GM12878 (cell line): ENCODE data around the gene TNFRSF1A. TPM values are rescaled to one million over a fixed set of nuclear protein-coding genes. Genes with fewer than 3 reads are reported as not detected.

Experiments
- ATAC-seq: fragments of 200-7000 bp; cut with Tn5 transposase; 3 replicates; pipeline ENCODE4 v1.9.1; 2020; ENCODE audit warnings: mild to moderate bottlenecking, moderate library complexity
- BruUV-seq: library from RNA; stranded (reverse); fragments of 400-500 nt; replicated peaks from 2 replicates; lab custom pipeline; 2021; lab: Mats Ljungman, UMichigan
- CTCF ChIA-PET: fragments of 300-600 bp; sonication (Branson Sonifier 250); formaldehyde crosslinking; extraction: SDS; loops from one replicate; lab custom pipeline; 2021; ENCODE audit warnings: inconsistent platforms; lab: Yijun Ruan, JAX
- POLR2A ChIA-PET: fragments of 350-600 bp; formaldehyde crosslinking; extraction: SDS; loops from one replicate; lab custom pipeline; 2021; ENCODE audit warnings: inconsistent platforms; lab: Charles Lee
- RAD21 ChIA-PET: fragments of 300-600 bp; sonication (Branson Sonifier 250); formaldehyde crosslinking; loops from one replicate; lab custom pipeline; 2023; ENCODE audit warnings: antibody characterized with exemption; ENCODE audit not compliant: unreplicated experiment; lab: Charles Lee
- SMC1A ChIA-PET: fragments of 300-600 bp; sonication (Branson Sonifier 250); formaldehyde crosslinking; loops from one replicate; lab custom pipeline; 2023; ENCODE audit not compliant: unreplicated experiment, uncharacterized antibody; lab: Charles Lee
- DNase-seq: peaks from one replicate; pipeline ENCODE4 v3.0.0-alpha.2; 2011; ENCODE audit warnings: low read depth, low spot score
- FAIRE-seq: peaks from 3 replicates; lab custom pipeline; 2011; peaks lifted over from hg19 to GRCh38; lab: Jason Lieb, UNC
- H2AFZ ChIP-seq: 2 replicates; pipeline ENCODE4 v1.6.0; 2011; ENCODE audit warnings: low read depth, low read length, control low read depth; ENCODE audit not compliant: control insufficient read depth
- H3K27ac ChIP-seq: 2 replicates; pipeline ENCODE4 v1.5.1; 2011; ENCODE audit warnings: control low read depth; ENCODE audit not compliant: control insufficient read depth, insufficient read depth
- H3K27me3 ChIP-seq, 2 experiments: replicated peaks in 1 of 2; 2 replicates each; pipeline versions ENCODE4 v1.6.0 to v1.6.1; 2011; ENCODE audit warnings: low read length in 1 of 2; ENCODE audit not compliant: control insufficient read depth in 2 of 2, insufficient read depth in 2 of 2
- H3K36me3 ChIP-seq, 2 experiments: 2 replicates each; pipeline ENCODE4 v1.5.1; 2011; ENCODE audit warnings: low read length in 1 of 2; ENCODE audit not compliant: control insufficient read depth in 2 of 2, insufficient read depth in 2 of 2
- H3K4me1 ChIP-seq: 2 replicates; pipeline ENCODE4 v1.6.1; 2011; ENCODE audit warnings: mild to moderate bottlenecking, low read length, moderate library complexity, mixed read lengths; ENCODE audit not compliant: control insufficient read depth, insufficient read depth
- H3K4me2 ChIP-seq: 2 replicates; pipeline ENCODE4 v1.6.0; 2011; ENCODE audit warnings: control low read depth; ENCODE audit not compliant: control insufficient read depth, insufficient read depth
- H3K4me3 ChIP-seq: fragments of 200-600 bp; sonication (generic); 2 replicates; pipeline ENCODE4 v1.5.1; 2016
- H3K79me2 ChIP-seq: 2 replicates; pipeline ENCODE4 v1.6.0; 2011; ENCODE audit warnings: low read length; ENCODE audit not compliant: control insufficient read depth, insufficient read depth
- H3K9ac ChIP-seq: 2 replicates; pipeline ENCODE4 v1.8.0; 2011; ENCODE audit warnings: low read length, control low read depth, mixed read lengths; ENCODE audit not compliant: control insufficient read depth, insufficient read depth
- H3K9me3 ChIP-seq: replicated peaks from 3 replicates; pipeline ENCODE4 v1.5.1; 2011; ENCODE audit warnings: mild to moderate bottlenecking, low read length; ENCODE audit not compliant: control insufficient read depth, insufficient read depth
- H4K20me1 ChIP-seq: 2 replicates; pipeline ENCODE4 v1.6.0; 2011; ENCODE audit not compliant: control insufficient read depth, insufficient read depth
- WGBS: methylation state at CpG from one replicate; pipeline ENCODE4 v1.1.6; 2016; ENCODE audit warnings: low lambda C conversion rate; ENCODE audit not compliant: insufficient replicate concordance, insufficient coverage; ENCODE audit errors: missing lambda C conversion rate; 5-methylcytosine and 5-hydroxymethylcytosine counted together
- in situ Hi-C: fragments of 300-500 bp; cut with MboI; formaldehyde crosslinking; loops from 9 replicates; pipeline ENCODE4 v1.14.3; 2018; ENCODE audit warnings: mixed read lengths
- intact Hi-C: fragments of 100-400 bp; cut with micrococcal nuclease; formaldehyde crosslinking; loops from one replicate; pipeline ENCODE4 v1.14.2; 2022; ENCODE audit not compliant: unreplicated experiment
- polyA plus RNA-seq, 11 experiments: library from polyadenylated mRNA; depleted of rRNA in 4 of 11; unstranded in 6 of 11; stranded (reverse) in 5 of 11; fragments of >200 nt; fragmentation: Nextera tagmentation in 4 of 11; fragmentation: Illumina TruSeq in 1 of 11; extraction: Ambion mirVana in 4 of 11; extraction: Trizol in 1 of 11; gene quantifications; 1 replicate in 1 of 11; 2 replicates in 10 of 11; pipeline versions ENCODE4 v1.2.1 to v1.2.3, GENCODE V29; 2011 to 2016; ENCODE audit warnings: inconsistent platforms in 2 of 11, missing spikeins in 2 of 11, low read depth in 1 of 11
- total RNA-seq, 4 experiments: library from RNA; depleted of rRNA in 3 of 4; stranded (reverse); fragments of >200 nt in 3 of 4; fragmentation: Illumina TruSeq in 1 of 4; extraction: Trizol in 1 of 4; gene quantifications; 2 replicates each; pipeline versions ENCODE4 v1.2.1 to v1.2.3, GENCODE V29; 2013 to 2021
- TF ChIP-seq, protein P1 (sequence below): fragments of 450-650 bp; IDR thresholded peaks from 2 replicates; pipeline ENCODE4 v1.6.1; 2018; ENCODE audit warnings: mild to moderate bottlenecking, low read depth, moderate library complexity; ENCODE audit not compliant: partially characterized antibody

Gene TNFRSF1A
- total and polyA plus RNA-seq, 10 of the 15 experiments (the other 5 are each of a cell fraction or from before 2014, with no cell fraction given), result 0.24 to 16.5 (median 13.0) TPM

DNA sequence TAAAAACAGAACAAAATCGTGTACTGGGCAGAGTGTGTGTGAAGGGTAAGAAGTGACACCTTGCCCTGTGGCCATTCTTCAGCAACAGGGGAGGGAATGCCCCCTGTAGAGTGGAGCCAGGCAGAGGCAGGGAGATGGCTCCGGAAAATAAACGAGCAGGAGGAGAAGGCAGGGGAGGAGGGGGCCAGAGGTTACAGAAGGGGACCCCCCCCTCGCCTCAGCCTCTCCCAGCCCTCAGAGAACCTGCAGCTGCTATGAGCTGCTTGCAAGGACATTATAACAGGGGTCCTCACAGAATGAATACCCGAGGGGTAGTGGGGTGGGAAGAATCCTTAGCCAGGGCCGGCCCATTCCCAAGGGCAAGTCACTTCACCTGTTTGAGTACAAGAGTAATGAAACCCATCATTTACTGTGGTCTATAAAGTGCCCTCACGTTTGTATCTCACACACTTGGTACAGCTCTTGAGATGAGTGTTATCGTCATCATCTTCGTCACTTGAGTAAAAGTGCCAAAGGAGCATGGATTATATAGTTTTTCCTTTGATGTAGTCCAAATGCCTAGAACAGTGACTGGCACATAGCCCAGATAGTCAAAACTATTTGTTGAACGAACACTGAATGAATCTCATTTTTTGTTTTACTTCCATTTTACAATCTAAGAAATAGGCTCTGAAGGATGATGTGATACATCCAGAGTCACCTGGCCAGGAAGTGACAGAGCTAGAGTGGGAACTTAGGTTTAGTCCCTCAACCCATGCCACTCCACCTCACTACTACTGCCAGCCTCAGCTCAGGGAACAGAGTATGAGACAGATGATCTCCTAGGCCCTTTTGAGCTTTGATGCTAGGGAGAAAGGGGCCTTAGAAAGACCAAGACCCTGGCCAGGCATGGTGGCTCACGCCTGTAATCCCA lies 19.0 kb upstream of the TNFRSF1A start:
- Histone ChIP-seq H3K79me2 (no peaks in the 10 kb centered on the region), H3K4me2 (no peak overlapping the region)
- no peak for FAIRE-seq

More for the DNA sequence above, 19.0 kb upstream of the TNFRSF1A start:
- DNase-seq (no peak), ATAC-seq (0 out of 3 replicates have a peak, but pooled peaks have one; percentile 19)
- BruUV-seq, result no TSS peak
- H3K4me1 ChIP-seq, result no peaks in the 10 kb centered on the region; the same call in 1 of the 2 replicates
- H3K9ac ChIP-seq, result no peak overlapping the region
- no peak overlapping the region for H3K27ac ChIP-seq
- H4K20me1 ChIP-seq, result no peaks in the 10 kb centered on the region
- H3K9me3 ChIP-seq, result no peaks in the 10 kb centered on the region
- SMC1A ChIA-PET, result no interaction called here
- no peaks in the 10 kb centered on the region for H3K36me3 ChIP-seq
- in situ Hi-C loops (no loop called here), intact Hi-C loops (no loop called here)
- WGBS, result 21% methylated on average over 11 of the region's 11 CpGs
- POLR2A ChIA-PET, result interaction anchor here (0.7 kb wide), 1 partner anchor 160 kb away, joined by 3 read pairs; the partner anchor contains the start of gene CD9
- H3K27me3 ChIP-seq, result no peaks in the 10 kb centered on the region; a peak in 1 of 4 replicates
- no peak overlapping the region for H2AFZ ChIP-seq
- CTCF ChIA-PET, result interaction anchor here (1.5 to 1.8 kb wide), 2 partner anchors 25 to 105 kb away, joined by 4 to 5 read pairs; no protein-coding TSS in a partner anchor
- no peak overlapping the region for H3K4me3 ChIP-seq
- TF ChIP-seq, protein P1, sequence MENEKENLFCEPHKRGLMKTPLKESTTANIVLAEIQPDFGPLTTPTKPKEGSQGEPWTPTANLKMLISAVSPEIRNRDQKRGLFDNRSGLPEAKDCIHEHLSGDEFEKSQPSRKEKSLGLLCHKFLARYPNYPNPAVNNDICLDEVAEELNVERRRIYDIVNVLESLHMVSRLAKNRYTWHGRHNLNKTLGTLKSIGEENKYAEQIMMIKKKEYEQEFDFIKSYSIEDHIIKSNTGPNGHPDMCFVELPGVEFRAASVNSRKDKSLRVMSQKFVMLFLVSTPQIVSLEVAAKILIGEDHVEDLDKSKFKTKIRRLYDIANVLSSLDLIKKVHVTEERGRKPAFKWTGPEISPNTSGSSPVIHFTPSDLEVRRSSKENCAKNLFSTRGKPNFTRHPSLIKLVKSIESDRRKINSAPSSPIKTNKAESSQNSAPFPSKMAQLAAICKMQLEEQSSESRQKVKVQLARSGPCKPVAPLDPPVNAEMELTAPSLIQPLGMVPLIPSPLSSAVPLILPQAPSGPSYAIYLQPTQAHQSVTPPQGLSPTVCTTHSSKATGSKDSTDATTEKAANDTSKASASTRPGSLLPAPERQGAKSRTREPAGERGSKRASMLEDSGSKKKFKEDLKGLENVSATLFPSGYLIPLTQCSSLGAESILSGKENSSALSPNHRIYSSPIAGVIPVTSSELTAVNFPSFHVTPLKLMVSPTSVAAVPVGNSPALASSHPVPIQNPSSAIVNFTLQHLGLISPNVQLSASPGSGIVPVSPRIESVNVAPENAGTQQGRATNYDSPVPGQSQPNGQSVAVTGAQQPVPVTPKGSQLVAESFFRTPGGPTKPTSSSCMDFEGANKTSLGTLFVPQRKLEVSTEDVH, result no peak
- RAD21 ChIA-PET, result interaction anchor here (0.9 kb wide), 1 partner anchor 15 kb away, joined by 3 read pairs; no protein-coding TSS in a partner anchor
